ENCODE results near the gene NGFR.

Gene NGFR

DNA sequence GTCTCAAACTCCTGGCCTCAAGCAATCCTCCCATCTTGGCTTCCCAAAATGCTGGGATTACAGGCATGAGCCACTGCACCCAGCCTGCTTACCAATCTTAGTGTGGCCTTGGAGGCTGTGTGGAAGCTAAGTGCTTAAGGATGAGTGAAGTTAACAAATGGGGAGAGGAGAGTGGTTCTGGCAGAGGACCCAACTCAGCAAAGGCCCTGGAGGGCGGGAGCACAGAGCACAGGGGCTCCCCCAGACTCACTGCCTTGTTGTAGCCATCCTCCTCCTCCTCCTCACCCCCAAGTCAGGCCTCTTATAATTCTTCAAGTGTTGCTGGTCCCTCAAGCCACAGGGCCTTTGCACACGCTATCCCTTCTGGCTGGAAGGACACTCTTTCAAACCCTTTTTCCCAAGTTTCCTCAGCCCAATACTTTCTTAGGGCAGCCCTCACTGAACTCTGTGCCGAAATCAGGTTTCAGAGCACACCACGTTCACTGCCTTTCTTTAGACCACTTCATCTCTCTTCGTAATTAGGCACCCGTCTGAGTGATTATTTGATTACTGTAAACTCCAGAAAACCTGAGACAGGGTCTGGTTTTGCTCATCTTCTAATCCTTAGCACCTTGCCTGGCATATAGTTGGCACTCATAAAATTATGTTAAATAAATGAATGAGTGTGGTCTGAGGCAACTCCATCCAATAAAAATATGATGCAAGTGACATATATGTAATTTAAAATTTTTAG, 23.4 kb downstream of the NGFR start:
- DNase-seq, result no peak

DNA sequence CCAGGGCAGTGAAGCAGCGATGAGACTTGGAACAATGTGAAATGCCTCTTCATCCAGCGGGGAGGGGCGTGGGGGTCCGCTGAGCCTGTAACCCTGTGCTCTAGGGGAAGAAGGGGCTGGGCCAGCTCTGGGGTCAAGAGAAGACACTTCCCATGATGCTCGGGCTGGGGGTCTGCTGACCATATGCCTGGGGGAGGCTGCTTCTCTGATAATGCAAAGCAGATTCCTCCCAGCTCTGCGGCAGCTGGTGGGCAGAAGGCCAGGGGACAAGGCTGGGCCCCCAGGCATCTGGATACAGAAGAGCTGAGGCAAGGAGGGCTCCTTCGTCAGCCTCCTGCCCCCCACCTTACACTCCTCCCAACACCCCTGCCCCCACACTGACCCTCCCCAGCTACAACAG, 24.7 kb downstream of the NGFR start:
- DNase-seq, result no peak

DNA sequence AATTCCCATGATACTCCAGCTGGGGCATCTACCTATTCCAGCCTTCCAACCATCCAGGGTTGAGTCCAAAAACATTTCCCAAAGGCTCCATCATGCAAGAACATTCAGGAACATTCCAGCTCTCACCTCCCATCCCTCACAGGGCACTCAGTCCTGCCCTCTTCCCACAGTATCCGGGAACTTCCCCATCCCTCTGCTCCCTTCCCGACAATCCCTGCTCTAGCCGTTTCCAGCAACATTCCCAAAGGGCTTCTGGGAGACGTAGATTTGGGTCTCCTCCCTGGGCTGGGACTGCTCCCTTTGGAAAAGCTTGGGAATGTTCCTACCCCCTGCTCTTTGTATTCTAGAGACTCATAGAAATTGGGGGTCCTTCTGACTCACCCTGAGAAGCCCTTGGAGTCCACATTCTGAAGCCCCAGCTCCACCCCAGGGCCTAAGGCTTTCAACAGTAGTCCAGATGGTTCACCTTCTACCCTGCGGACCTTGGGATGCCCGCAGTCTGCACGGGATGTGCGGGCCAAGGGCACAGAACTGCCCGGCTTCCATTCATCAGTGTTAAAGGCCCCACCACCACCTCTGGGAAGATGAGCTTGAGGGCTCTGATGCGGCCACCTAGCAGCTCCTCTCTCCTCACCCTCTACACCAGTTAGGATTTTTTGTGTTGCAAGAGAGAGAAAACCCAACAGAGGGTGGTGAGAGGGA, 25.4 kb downstream of the NGFR start:
- DNase-seq, result no peak

DNA sequence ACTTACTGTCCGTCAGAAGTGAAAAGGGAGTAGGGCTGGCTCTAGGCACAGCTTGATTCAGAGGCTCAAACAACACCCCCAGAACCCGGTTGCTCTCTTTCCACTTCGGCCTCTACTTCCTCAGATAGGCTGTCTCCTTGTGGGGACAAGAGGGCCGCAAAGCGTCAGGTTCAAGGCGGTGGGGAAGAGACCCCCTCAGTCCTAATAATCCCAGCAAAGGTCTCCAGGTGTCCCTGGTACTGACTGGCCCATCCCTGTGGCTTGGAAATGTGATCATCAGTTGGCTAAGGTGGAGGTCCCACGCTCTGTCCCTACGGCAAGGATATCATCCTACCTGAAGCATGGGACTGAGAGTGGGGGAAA, 26.0 kb downstream of the NGFR start:
- DNase-seq, result no peak

GRCh38 chr17:49521471-49522356, 26.6 kb downstream of the NGFR start:
- no peak for DNase-seq

DNA sequence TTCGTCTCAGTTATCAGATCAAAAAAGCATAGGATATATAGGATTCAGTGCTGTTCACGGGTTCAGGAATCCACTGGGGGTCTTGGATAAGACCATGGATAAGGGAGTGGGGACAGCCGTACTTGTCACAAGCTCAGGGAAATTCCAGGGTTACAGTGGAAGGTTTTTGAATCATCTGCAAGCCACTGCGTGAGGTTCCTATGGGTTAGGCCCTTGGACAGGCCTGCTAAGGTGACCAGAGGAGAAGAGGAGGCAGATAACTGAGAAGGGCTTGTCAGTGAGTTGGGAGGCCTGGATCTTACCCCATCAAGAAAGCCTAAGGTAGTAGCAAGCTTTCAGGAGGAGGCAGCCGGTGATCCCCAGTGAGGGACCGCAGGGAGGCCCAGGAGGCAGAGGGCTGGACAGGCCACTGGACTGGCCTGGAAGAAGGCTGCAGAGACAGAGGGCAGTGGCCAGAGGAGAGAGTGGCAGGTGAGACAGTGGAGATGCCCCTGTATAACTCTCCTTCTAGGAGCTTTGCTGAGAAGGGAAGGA, 27.3 kb downstream of the NGFR start:
- no peak for DNase-seq

DNA sequence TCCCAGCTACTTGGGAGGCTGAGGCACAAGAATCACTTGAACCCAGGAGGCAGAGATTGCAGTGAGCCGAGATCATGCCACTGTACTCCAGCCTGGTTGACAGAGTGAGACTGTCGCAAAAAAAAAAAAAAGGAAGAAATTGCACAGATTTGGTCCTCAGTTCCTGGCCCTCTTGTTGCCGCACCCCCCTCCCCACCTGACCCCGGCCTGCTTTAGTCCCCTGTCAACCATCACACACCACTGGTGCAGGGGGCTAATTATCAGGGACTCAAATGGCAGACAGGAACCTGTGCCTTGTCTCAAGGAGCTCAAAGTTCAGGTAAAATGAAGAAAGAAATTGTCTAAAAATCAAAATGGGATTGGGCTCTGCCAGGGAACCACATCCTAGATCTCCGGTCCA, 28.1 kb downstream of the NGFR start:
- DNase-seq, result no peak

DNA sequence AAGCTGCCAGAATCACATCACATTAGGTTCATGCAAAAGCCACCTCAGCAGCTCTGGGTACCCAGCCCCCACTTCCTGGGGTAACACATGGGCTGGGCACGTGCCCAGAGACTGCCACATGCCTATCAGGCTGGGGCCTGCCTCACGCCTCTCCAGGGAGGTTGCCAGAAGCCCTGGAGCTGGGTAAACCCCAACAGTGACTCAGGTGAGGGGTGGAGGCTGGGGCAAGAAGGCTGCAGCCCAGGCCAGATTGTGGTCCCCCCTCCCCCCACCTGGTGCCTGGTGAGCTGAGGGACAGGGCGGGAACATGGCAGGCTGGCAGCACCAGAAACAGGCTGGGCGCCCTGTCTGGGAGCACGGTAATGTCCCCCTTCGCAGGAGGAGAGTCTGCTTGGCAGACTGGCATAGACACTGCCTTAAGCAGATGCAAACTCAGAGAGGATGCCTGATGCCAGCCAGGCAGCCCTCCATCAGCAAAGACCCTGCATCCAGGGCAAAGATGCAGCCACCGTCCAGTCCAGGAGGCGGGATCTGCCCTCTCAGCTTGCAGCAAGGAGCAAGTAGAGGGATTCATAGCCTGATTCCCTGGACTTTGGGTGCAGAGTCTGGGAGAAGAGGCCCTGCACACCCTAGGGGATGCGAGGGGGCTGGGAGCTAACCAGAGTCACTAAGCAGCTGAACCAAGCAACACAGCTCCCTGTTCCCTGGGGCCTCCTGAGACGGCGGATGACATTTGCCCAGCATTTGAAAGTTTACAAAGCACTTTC, 28.8 kb downstream of the NGFR start:
- no peak for DNase-seq

GRCh38 chr17:49524473-49525359, 29.6 kb downstream of the NGFR start:
- DNase-seq, result no peak

DNA sequence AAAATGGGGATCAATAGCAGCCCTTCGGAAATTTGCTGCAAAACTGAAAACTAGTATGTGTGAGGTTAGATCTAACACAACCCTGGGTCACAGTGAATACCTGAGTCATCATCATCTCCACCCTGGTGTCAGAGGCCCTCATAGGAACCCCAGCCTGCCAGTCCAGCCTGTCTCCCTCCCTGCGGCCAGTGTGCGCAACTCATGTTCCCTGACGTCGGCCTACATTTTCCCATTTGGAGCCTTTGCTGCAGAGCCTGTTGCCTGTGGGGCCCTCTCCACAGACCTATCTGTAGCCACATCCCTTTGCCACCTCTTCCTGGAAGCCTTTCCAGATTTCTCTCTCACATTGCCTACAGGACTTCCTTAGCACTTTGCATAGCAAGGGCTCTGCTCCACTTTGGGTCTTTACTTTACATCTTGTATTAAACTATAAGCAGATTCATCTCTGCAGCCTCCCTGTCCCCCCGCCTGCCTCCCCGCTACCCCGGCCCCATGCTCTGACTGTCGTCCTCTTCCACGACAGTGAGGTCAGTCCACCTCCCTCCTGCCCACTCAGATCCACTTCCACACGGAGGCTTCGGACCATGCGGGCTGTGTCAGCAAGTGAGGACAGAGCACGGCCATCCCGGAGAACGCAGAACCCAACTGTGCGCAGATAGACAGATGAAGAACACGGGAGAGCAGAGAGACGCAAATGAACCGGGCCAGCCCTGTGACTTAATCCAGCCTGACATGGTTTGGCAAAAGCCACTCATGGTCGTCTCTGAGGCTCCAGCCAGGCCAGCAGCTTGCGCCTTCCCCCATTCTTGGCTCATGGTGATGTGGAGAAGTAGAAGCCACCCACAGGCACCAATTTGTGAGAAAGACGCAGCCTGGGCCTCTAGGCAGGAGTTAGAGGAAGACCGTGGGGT, 31.0 kb downstream of the NGFR start:
- DNase-seq, result no peak

DNA sequence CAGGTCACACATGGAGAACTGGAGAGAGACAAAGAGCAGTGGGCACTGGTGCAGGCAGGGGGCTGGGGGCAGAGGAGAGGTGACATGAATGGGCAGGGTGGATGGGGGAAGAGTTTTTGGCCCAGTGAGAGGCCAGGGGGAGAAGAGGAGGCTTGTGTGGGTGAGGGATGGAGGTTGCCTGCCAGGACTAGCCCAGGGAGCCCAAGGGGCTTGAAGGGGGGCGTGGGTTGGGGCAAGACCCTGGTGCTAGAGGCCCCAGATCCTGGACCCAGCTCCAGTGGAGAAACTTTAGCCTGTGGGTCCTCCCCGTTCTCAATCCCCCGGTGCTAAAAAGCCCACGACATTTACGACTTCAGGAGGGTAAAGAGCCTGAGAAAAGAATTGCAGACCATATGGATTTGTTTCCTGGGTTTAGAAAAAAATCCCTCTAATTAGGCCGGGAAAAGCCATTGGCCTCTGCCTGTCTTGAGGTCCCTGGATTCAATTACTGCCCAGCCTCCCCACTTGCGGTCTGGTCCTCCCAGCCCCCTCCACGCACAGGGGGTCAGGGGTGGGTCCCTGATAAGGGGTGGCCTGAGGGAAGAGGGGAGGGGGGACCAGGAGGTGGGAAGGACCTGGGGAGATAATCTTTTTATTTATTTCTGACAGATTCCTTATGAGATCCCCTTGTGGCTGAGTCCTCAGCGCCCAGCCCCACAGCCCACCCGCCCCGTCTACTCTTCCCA, 33.0 kb downstream of the NGFR start:
- no peak for DNase-seq

DNA sequence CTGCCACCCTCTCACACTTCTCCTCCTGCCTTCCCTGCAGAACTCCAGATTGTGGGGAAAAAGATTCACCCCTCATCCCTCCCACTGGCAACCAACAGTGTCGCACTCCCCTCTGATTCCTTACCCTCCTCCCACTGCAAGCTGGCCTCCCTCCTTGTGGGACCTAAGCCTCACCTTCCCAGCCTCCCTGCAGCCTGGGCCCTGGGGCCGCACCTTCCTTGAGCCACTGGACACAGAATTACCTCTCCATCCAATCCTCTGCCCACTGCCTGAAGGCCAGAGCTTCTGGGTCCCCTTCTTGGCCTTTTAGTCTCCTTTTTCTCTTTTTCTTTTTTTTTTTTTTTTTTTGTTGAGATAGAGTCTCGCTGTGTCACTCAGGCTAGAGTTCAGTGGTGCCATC, 33.9 kb downstream of the NGFR start:
- no peak for DNase-seq

DNA sequence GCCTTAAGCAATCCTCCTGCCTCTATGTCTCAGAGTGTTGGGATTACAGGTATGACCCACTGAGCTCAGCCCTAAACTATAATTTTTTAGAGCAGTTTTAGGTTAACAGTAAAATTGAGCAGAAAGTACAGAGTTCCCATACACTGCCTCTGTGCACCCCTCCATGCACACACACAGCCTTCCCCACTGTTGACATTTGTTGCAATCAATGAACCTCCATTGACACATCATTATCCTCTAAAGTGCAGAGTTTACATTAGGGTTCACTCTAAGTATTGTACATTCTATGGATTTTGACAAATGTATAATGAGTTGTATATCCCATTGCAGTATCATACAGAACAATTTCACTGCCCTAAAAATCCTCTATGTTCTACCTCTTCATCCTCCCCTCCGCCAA, 35.0 kb downstream of the NGFR start:
- no peak for DNase-seq

- no peak for DNase-seq
Measured at GRCh38 chr17:49543860-49544259, 48.8 kb downstream of the NGFR start.

- DNase-seq, result no peak
Measured at GRCh38 chr17:49545007-49545660, 50.0 kb downstream of the NGFR start.

DNA sequence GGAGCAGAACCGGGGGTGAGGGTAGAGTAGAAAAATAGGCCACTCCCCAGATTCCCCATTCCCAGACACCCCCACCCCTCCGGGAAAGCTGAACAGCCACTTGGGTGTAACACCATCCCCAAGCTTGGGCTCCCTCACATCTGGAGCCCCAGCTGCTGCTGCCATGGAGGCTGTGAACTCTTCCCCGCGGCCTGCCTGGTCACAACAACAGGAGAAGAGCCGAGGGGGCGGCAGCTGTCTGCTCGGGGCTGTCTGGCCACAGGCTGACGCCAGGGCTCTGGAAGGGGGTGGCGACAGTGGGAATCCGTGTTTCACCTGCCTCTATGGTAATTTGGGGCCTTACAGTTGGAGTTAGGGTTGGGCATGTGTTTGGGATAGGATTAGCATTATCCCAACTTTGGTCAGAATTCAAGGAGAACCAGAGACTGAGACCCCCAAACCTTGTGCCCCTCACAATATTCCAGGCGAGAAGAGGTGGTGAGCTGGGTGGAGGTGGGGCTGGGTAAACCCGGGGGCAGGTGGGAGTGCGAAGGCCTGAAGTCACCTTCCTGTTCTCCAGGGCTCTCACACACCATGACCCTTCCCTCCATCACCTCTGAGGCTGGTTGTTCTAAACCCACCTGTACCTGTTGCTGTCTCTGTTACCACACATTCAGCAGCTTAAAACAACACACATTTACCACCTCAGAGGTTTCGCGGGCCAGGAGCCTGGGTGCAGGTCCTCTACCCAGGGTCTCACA, 50.9 kb downstream of the NGFR start:
- no peak for DNase-seq

- DNase-seq, result no peak
Measured at GRCh38 chr17:49546546-49547535, 51.7 kb downstream of the NGFR start.
